Stimulated activated CD8-positive, alpha-beta memory T cell treated with anti-CD3 and anti-CD28 coated beads, Interleukin-15, amount 100 ng/mL, for 1 hour (primary cell): ENCODE measurements around the gene COPE.

Experiments used
- DNase-seq: peaks from one replicate; pipeline ENCODE4 v3.0.0-alpha.2; 2020; ENCODE audit warnings: low read depth

Gene COPE

GRCh38 chr19:18895038-18895823 is 24.0 kb downstream of the COPE start:
- no peak for DNase-seq

GRCh38 chr19:18894254-18895037 is 24.7 kb downstream of the COPE start:
- no peak for DNase-seq

GRCh38 chr19:18893587-18894253 is 25.5 kb downstream of the COPE start:
- no peak for DNase-seq

- no peak for DNase-seq
These were observed 29.0 kb downstream of the COPE start for GRCh38 chr19:18889949-18890745.

- no peak for DNase-seq
These were observed 32.2 kb downstream of the COPE start for GRCh38 chr19:18886972-18887371.

- DNase-seq = no peak
These were observed 35.5 kb downstream of the COPE start for GRCh38 chr19:18883526-18884304.

GRCh38 chr19:18881491-18881890 is 37.7 kb downstream of the COPE start:
- no peak for DNase-seq

GRCh38 chr19:18879579-18880373 is 39.4 kb downstream of the COPE start:
- no peak for DNase-seq

GRCh38 chr19:18878858-18879578 is 40.2 kb downstream of the COPE start:
- DNase-seq = no peak

- DNase-seq = no peak
These were observed 41.0 kb downstream of the COPE start for GRCh38 chr19:18878058-18878797.

- no peak for DNase-seq
These were observed 42.3 kb downstream of the COPE start for GRCh38 chr19:18876865-18877264.

GRCh38 chr19:18875726-18876125 is 43.5 kb downstream of the COPE start:
- no peak for DNase-seq

- no peak for DNase-seq
These were observed 47.6 kb downstream of the COPE start for GRCh38 chr19:18871543-18871942.

GRCh38 chr19:18870531-18871172 is 48.5 kb downstream of the COPE start:
- no peak for DNase-seq

- DNase-seq = no peak
These were observed 49.2 kb downstream of the COPE start for GRCh38 chr19:18869781-18870530.

GRCh38 chr19:18869023-18869618 is 50.1 kb downstream of the COPE start:
- no peak for DNase-seq

GRCh38 chr19:18868380-18869022 is 50.7 kb downstream of the COPE start:
- no peak for DNase-seq
